Astrocyte of the cerebellum (primary cell): ENCODE measurements around the gene TMEM95.
A peak's percentile ranks its signal among the peaks of the same experiment; 100 is the strongest.

ENCODE experiments used
- DNase-seq: peaks from one replicate; pipeline ENCODE4 v3.0.0-alpha.2; 2011; ENCODE audit warnings: low read depth
- H3K4me3 ChIP-seq: 2 replicates; pipeline ENCODE4 v1.5.1; 2011; ENCODE audit warnings: mild to moderate bottlenecking, low read depth, low read length, moderate library complexity
- CTCF ChIP-seq: IDR thresholded peaks from 2 replicates; pipeline ENCODE4 v1.5.1; 2012; ENCODE audit warnings: low read length, low read depth, moderate library complexity, mild to moderate bottlenecking; ENCODE audit errors: missing control alignments
- in situ Hi-C: cut with HindIII; loops from 2 replicates; pipeline ENCODE4 v1.10.0; 2017; ENCODE audit warnings: low sequenced_read_pairs

Gene TMEM95

GRCh38 chr17:7355053-7355452, at the start of gene TMEM95:
Gene TMEM95 (plus strand): TSS chr17:7355156. CDS start chr17:7355205, 49 bp downstream.
- in situ Hi-C loops: no loop called here
- no peak within 1 kb of the TSS for H3K4me3 ChIP-seq
- TF ChIP-seq CTCF: no peak
- no peak for DNase-seq

- peak; percentile 100 for DNase-seq
- in situ Hi-C loops: no loop called here
- peak within 1 kb of the TSS; percentile 94 for H3K4me3 ChIP-seq
- no peak for TF ChIP-seq CTCF
Measured at GRCh38 chr17:7306911-7307685, 47.9 kb upstream of the TMEM95 start, which contains the start of gene EIF5A. Gene EIF5A (plus strand): TSS chr17:7307628. CDS start chr17:7309636, 2,008 bp downstream.

- no peak for TF ChIP-seq CTCF
- in situ Hi-C loops: no loop called here
- DNase-seq: no peak
- peak overlapping the region; percentile 94 for H3K4me3 ChIP-seq
Measured at GRCh38 chr17:7307686-7308624, 47.0 kb upstream of the TMEM95 start.

- no peak for TF ChIP-seq CTCF
- in situ Hi-C loops: no loop called here
- peak overlapping the region; percentile 94 for H3K4me3 ChIP-seq
- peak; percentile 68 for DNase-seq
Measured at GRCh38 chr17:7308625-7309433, 46.1 kb upstream of the TMEM95 start.

- H3K4me3 ChIP-seq: peak overlapping the region; percentile 94
- no peak for DNase-seq
- TF ChIP-seq CTCF: no peak
- in situ Hi-C loops: no loop called here
Measured at GRCh38 chr17:7309628-7310027, 45.3 kb upstream of the TMEM95 start.

- H3K4me3 ChIP-seq: no peak overlapping the region
- no peak for TF ChIP-seq CTCF
- DNase-seq: no peak
- in situ Hi-C loops: no loop called here
Measured at GRCh38 chr17:7311110-7311705, 43.7 kb upstream of the TMEM95 start.
